ENCODE data around the gene GPR32. TPM values are rescaled to one million over a fixed set of nuclear protein-coding genes. Genes with fewer than 3 reads are reported as not detected.
"Not testable (repeated sequence)": the region's sequence is repeated elsewhere in the genome, so short reads cannot be mapped to it uniquely, and the experiment has no call there.

GPR32 gene
- total RNA-seq, 2 donors from 2014 or later, result not detected

DNA sequence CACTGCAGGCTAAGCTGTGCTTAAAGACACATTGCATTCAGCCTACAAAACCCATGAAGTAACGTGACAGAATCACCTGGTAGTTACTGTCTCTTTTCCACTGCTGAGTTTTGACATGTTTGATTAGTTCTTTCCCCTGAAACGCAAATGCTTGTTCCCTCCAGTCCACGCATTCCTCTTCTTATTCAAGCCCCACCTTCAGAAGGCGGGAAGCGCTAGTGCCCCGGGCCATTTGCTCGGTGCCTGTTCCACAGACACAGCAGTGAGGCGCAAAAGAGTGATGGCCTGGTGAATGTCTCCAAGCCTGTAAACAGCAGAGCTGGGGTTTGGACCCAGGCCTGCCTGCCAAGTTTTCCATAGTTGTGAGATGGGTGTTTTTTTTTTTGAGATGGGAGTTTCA lies 30.8 kb downstream of the GPR32 start:
- TF ChIP-seq POLR2A (IDR thresholded peaks at IDR 0.05) (no peak), CTCF (IDR thresholded peaks at IDR 0.05) (no peak)
- ATAC-seq (no peak), DNase-seq (no peak)
- Histone ChIP-seq H3K27me3 (no peaks in the 10 kb centered on the region), H3K4me1 (peaks cover 27% of the 10 kb centered on the region), H3K27ac (no peak overlapping the region), H3K4me3 (no peak overlapping the region), H3K9me3 (no peaks in the 10 kb centered on the region), H3K36me3 (replicated peaks in 1 of 2; ENCODE audit: insufficient read depth in 1 of 2, low read depth in 2 of 2) (peaks cover 0 to 11% of the 10 kb centered on the region in 2 donors)
- 85 to 86% methylated on average over 8 of the region's 8 CpGs for WGBS, 2 donors
- intact Hi-C loops (cut with DNase I), result loop anchor here (10.0 kb wide), 1 partner anchor 304 kb away; the partner anchor contains the start of gene CTU1

DNA sequence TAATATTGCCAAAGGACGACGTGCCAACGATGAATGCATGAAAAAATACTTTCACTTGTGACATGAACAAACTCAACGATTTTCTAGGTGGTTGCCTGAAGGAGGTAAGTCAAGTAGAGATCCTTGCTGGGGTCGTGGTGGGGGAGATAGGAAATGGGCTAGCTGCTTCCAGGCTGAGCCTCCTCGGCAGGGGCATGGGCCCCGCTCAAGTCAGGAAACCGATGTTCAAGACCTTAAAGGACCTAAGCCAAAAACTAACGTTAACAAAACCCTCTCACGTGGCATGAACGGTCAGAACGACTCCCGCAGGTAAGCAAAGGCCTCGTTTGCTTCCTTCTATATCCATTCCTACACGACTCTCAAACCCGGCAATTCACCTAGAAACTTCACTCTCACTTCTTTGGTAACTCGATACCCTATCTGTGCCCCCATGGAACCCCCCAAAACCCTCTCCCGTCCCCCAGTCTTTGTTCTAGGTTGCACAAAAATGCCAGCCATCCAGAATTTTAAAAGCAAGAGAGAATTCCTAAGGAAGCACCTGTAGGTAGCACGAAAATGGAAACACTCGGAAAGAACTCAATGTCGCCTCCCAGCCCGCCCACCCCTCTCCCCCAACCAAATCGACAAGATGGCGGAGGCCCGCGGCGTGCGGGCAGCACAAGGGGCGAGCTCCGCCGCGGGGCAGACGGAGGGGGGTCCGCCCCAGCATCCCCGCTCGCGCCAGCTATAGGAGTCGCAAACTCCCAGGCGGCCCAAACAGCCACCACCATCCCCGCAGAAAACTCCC lies 33.6 kb downstream of the GPR32 start:
- no peaks in the 10 kb centered on the region for H3K27me3 ChIP-seq
- no peaks in the 10 kb centered on the region for H3K9me3 ChIP-seq
- intact Hi-C loops (cut with DNase I), result loop anchor here (10.0 kb wide), 1 partner anchor 301 kb away; the partner anchor contains the start of gene CTU1
- H3K4me3 ChIP-seq, result peak overlapping the region; percentile 92 to 96
- H3K4me1 ChIP-seq, result peaks cover 27% of the 10 kb centered on the region
- 0% methylated on average over 21 to 40 of the region's 40 CpGs for WGBS, 2 donors
- H3K27ac ChIP-seq, result peak overlapping the region; percentile 91 to 98 (median 96)
- TF ChIP-seq POLR2A (IDR thresholded peaks at IDR 0.05), result no peak
- TF ChIP-seq CTCF (IDR thresholded peaks at IDR 0.05), result no peak
- H3K36me3 ChIP-seq (replicated peaks in 1 of 2; ENCODE audit: insufficient read depth in 1 of 2, low read depth in 2 of 2), result peaks cover 0 to 4% of the 10 kb centered on the region in 2 donors
- peak; percentile 1 for ATAC-seq
- DNase-seq, result no peak

DNA sequence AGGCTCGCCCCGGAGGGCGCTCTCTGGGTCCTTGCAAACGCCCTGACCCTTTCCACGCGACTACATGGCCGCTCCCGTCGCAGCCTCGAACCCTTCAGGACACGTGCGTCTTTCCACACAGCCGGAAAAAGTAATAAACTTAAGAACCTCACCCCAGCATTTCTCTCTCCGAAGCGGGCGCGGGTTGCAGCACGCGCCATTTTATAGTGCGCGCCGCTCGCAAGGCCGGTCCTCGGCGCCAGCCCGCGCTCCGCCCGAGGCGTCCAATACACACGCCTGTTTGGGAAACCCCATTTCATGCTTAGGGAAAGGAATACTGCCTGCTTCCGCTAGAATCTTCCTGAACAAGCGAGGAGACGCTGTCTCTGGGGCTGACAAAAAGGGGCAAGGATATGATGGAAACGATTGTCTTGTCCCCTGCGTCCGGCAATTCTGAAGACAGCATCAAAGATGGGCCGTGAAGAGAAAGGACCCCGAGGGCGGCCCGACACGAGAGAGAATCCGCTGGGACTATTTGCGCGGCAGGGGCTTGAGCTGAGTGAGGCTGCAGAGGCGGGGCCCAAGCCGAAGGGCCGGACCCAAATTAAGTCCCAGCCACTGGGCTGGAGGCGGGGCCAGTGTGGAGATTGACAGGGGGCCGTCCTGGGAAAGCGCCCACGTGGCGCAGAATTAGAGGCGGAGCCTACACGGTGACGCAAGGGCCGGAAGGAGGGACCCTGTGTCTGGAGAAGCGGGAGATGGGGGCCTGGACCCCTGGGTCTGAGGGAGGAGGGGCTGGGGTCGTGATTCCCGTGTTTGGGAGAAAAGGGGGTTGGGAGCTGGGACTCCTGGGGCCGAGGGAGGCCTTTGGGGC lies 34.4 kb downstream of the GPR32 start:
- Histone ChIP-seq H3K4me3 (peak overlapping the region; percentile 92 to 96), H3K27me3 (no peaks in the 10 kb centered on the region), H3K27ac (peak overlapping the region; percentile 91 to 98 (median 96)), H3K4me1 (peaks cover 27% of the 10 kb centered on the region), H3K36me3 (replicated peaks in 1 of 2; ENCODE audit: insufficient read depth in 1 of 2, low read depth in 2 of 2) (peaks cover 0 to 4% of the 10 kb centered on the region in 2 donors), H3K9me3 (no peaks in the 10 kb centered on the region)
- DNase-seq, result peak; percentile 99
- intact Hi-C loops (cut with DNase I), result loop anchor here (10.0 kb wide), 1 partner anchor 300 kb away; the partner anchor contains the start of gene CTU1
- 1% methylated on average over 39 to 62 of the region's 62 CpGs for WGBS, 2 donors
- TF ChIP-seq POLR2A (IDR thresholded peaks at IDR 0.05) (peak; percentile 39 to 88 (median 81)), CTCF (IDR thresholded peaks at IDR 0.05) (peak in 1 of 7 experiments; percentile 8)
- peak; percentile 99 for ATAC-seq

DNA sequence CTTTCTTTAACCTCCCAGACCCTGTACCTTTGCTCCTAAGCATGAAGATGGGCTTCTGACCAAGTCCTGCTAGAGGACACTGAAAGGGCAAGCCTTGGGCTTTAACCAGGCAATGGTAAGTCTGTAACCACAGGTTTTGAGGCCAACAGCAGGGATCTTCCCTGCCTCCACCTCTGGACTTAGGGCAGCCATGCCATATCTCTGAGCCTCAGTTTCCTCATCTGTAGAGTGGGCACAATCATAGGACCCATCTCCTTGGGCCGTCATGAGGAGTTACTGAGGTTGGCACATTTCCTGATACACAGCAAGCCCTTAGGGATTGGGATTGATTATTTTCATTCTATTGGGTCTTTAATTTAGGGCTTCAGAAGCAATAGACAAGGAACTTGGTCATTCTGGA lies 38.6 kb downstream of the GPR32 start:
- 44 to 59% methylated on average over 1 of the region's 1 CpG for WGBS, 2 donors
- H3K4me3 ChIP-seq, result no peak overlapping the region
- H3K4me1 ChIP-seq, result peaks cover 8% of the 10 kb centered on the region
- no peaks in the 10 kb centered on the region for H3K9me3 ChIP-seq
- H3K27ac ChIP-seq, result no peak overlapping the region
- no peak for DNase-seq
- no peaks in the 10 kb centered on the region for H3K36me3 ChIP-seq (replicated peaks in 1 of 2; ENCODE audit: insufficient read depth in 1 of 2, low read depth in 2 of 2)
- ATAC-seq, result no peak
- TF ChIP-seq POLR2A (IDR thresholded peaks at IDR 0.05), result no peak
- TF ChIP-seq CTCF (IDR thresholded peaks at IDR 0.05), result no peak
- intact Hi-C loops (cut with DNase I), result loop anchor here (10.0 kb wide), 1 partner anchor 296 kb away; the partner anchor contains the start of gene CTU1
- H3K27me3 ChIP-seq, result no peaks in the 10 kb centered on the region

- H3K27ac ChIP-seq; intact Hi-C loops (cut with DNase I); H3K27me3 ChIP-seq; H3K4me1 ChIP-seq; H3K9me3 ChIP-seq; ATAC-seq; DNase-seq; H3K36me3 ChIP-seq (replicated peaks in 1 of 2; ENCODE audit: insufficient read depth in 1 of 2, low read depth in 2 of 2); H3K4me3 ChIP-seq: not testable (repeated sequence)
- 63% methylated on average over 3 of the region's 3 CpGs; no CpG with 5 or more reads in 1 of the 2 donors for WGBS, 2 donors
These were observed 41.5 kb downstream of the GPR32 start for GRCh38 chr19:50811622-50812238.

Data from body of pancreas (tissue), 4 donors.